Progenitor cell of endocrine pancreas (in vitro differentiated cells): ENCODE results near the gene SPDYE4. TPM values are rescaled to one million over a fixed set of nuclear protein-coding genes. Genes with fewer than 3 reads are reported as not detected.

ENCODE experiments used
- DNase-seq: peaks from one replicate; pipeline ENCODE4 v3.0.0; 2021; ENCODE audit warnings: low spot score; ENCODE audit not compliant: unreplicated experiment
- H3K27ac Mint-ChIP-seq: 2 replicates; pipeline ENCODE4 v1.8.0; 2021; ENCODE audit warnings: mild to moderate bottlenecking, moderate library complexity, mixed read lengths
- H3K27me3 Mint-ChIP-seq: 2 replicates; pipeline ENCODE4 v1.8.0; 2021; ENCODE audit warnings: mixed read lengths
- H3K36me3 Mint-ChIP-seq: 2 replicates; pipeline ENCODE4 v1.8.0; 2022; ENCODE audit warnings: mixed read lengths; ENCODE audit not compliant: insufficient read depth
- H3K4me1 Mint-ChIP-seq: 2 replicates; pipeline ENCODE4 v1.8.0; 2021; ENCODE audit warnings: low read depth, mixed read lengths
- H3K4me3 Mint-ChIP-seq: 2 replicates; pipeline ENCODE4 v1.8.0; 2021; ENCODE audit warnings: low read depth, mild to moderate bottlenecking, moderate library complexity, mixed read lengths
- H3K9me3 Mint-ChIP-seq: 2 replicates; pipeline ENCODE4 v1.8.0; 2021; ENCODE audit warnings: low read depth, mixed read lengths
- CTCF ChIP-seq: fragments of 200-600 bp; sonication (generic); IDR thresholded peaks from one replicate; pipeline ENCODE4 v1.5.0; 2021; ENCODE audit warnings: antibody characterized with exemption, mild to moderate bottlenecking; ENCODE audit not compliant: unreplicated experiment
- total RNA-seq: library from RNA; stranded (reverse); gene quantifications from 2 replicates; pipeline ENCODE4 v1.2.1, GENCODE V29; 2021

SPDYE4 gene
- total RNA-seq, 1 donor from 2014 or later: not detected

- Mint-ChIP-seq H3K9me3 (no peaks in the 10 kb centered on the region), H3K27ac (no peak overlapping the region), H3K27me3 (peaks cover 7% of the 10 kb centered on the region), H3K36me3 (no peaks in the 10 kb centered on the region), H3K4me3 (no peak overlapping the region), H3K4me1 (peaks cover 25% of the 10 kb centered on the region)
- TF ChIP-seq CTCF: no peak
- no peak for DNase-seq
Measured at GRCh38 chr17:8801135-8801840, 42.9 kb upstream of the SPDYE4 start.

- no peak for DNase-seq
- H3K4me1 Mint-ChIP-seq: peaks cover 31% of the 10 kb centered on the region
- H3K4me3 Mint-ChIP-seq: no peak overlapping the region
- no peak for TF ChIP-seq CTCF
- no peaks in the 10 kb centered on the region for H3K36me3 Mint-ChIP-seq
- H3K9me3 Mint-ChIP-seq: no peaks in the 10 kb centered on the region
- no peak overlapping the region for H3K27ac Mint-ChIP-seq
- peaks cover 7% of the 10 kb centered on the region for H3K27me3 Mint-ChIP-seq
Measured at GRCh38 chr17:8800656-8801055, 42.3 kb upstream of the SPDYE4 start.

- H3K27me3 Mint-ChIP-seq: peaks cover 7% of the 10 kb centered on the region
- no peaks in the 10 kb centered on the region for H3K36me3 Mint-ChIP-seq
- no peaks in the 10 kb centered on the region for H3K9me3 Mint-ChIP-seq
- no peak for DNase-seq
- H3K4me1 Mint-ChIP-seq: peaks cover 36% of the 10 kb centered on the region
- H3K4me3 Mint-ChIP-seq: peak overlapping the region; percentile 60
- no peak for TF ChIP-seq CTCF
- peak overlapping the region; percentile 90 for H3K27ac Mint-ChIP-seq
Measured at GRCh38 chr17:8799570-8800212, 41.3 kb upstream of the SPDYE4 start.

GRCh38 chr17:8798846-8799569 is 40.7 kb upstream of the SPDYE4 start, which contains the start of gene MFSD6L:
TSS of gene MFSD6L (minus strand) at chr17:8799365. CDS start at chr17:8799120, 245 bp downstream.
- Mint-ChIP-seq H3K9me3 (no peaks in the 10 kb centered on the region), H3K4me3 (peak within 1 kb of the TSS; percentile 69), H3K27me3 (peaks cover 4% of the 10 kb centered on the region), H3K27ac (peak within 1 kb of the TSS; percentile 90), H3K4me1 (peaks cover 39% of the 10 kb centered on the region), H3K36me3 (no peaks in the 10 kb centered on the region)
- peak; percentile 66 for DNase-seq
- TF ChIP-seq CTCF: peak; percentile 44

GRCh38 chr17:8798176-8798845 is 40.0 kb upstream of the SPDYE4 start:
- peaks cover 5% of the 10 kb centered on the region for H3K9me3 Mint-ChIP-seq
- DNase-seq: no peak
- peaks cover 2% of the 10 kb centered on the region for H3K27me3 Mint-ChIP-seq
- peaks cover 4% of the 10 kb centered on the region for H3K36me3 Mint-ChIP-seq
- TF ChIP-seq CTCF: no peak
- peak overlapping the region; percentile 77 for H3K27ac Mint-ChIP-seq
- peak overlapping the region; percentile 69 for H3K4me3 Mint-ChIP-seq
- H3K4me1 Mint-ChIP-seq: peaks cover 44% of the 10 kb centered on the region
